ENCODE data around the gene MAGEA2B. TPM values are rescaled to one million over a fixed set of nuclear protein-coding genes. Genes with fewer than 3 reads are reported as not detected.
"Not testable (repeated sequence)": the region's sequence is repeated elsewhere in the genome, so short reads cannot be mapped to it uniquely, and the experiment has no call there.

Gene MAGEA2B
- total RNA-seq, 1 donor from 2014 or later, result not detected

DNA sequence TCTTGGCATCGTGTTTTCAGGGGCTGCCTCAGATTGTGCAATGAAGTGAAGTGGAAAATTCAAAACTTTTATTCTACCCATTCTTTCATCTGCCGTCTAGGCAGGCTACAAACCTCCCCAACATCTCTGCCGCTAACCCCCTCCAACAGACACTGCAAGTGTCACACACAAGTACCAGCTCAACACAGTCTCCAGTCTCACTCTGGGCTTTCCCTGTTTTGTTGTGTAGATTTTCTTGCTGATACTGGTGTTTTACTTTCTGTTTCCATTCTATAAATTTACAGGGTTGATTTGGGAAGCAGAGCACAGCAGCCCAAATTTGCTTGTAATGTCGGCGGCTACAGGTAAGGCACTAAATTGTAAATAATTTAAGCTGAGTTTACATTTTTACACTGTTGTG lies 40.4 kb downstream of the MAGEA2B start:
- not testable (repeated sequence) for DNase-seq (ENCODE audit: extremely low read depth, low read depth, low spot score)

DNA sequence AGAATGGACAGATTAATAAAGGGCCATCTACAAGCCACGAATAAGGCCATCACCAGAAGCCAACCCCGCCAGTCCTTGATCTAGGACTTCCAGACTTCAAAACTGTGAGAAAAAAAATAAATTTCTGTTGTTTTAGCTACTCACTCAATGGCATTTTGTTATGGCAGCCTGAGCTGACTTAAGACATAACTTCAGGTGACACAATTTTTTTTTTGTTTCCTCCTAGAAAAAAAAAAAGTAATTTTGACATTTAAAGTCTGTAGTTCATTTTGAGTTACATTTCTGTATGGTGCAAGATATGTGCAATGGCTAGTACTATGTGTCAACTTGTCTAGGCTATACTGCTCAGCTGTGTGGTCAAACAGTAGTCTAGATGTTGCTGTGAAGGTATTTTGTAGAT lies 44.5 kb downstream of the MAGEA2B start, which contains the start of gene CSAG3:
TSS of gene CSAG3 (plus strand) at position 301 of the 400 bp plus-strand sequence.
- DNase-seq (ENCODE audit: extremely low read depth, low read depth, low spot score), result not testable (repeated sequence)

DNA sequence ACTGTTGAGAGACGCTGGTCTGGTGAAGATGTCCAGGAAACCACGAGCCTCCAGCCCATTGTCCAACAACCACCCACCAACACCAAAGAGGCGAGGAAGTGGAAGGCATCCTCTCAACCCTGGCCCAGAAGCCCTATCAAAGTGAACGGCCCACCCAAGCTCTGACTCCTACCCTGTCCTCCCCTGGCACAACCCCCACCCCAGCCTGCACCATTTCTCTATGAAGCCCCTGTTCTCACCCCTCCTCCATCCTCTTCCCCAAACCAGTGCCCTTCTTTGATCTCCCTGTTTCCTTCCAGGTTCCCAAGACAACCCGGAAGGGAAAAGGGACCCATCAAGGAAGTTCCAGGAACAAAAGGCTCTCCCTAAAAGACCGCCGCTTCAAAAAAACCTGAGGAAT lies 45.1 kb downstream of the MAGEA2B start:
- DNase-seq (ENCODE audit: extremely low read depth, low read depth, low spot score), result not testable (repeated sequence)

DNA sequence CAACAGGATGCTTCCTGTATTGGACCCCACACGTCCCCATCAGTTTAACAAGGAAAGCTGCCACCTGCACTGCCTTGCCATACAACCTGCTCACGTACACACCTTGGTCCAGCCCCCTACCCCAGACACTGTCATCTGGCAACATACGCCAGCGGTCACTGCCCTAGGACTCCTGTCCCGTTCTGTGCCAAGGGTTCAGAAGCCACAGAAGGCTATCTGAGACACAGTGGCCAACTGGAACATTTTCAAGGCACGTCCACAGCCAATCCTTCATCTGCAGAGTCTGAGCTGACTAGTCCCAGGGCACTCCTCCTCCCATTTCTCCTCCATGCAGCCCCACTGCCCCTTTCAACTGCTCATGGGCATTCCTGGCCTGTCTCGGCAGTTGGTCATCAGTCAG lies 47.2 kb downstream of the MAGEA2B start:
- not testable (repeated sequence) for DNase-seq (ENCODE audit: extremely low read depth, low read depth, low spot score)

DNA sequence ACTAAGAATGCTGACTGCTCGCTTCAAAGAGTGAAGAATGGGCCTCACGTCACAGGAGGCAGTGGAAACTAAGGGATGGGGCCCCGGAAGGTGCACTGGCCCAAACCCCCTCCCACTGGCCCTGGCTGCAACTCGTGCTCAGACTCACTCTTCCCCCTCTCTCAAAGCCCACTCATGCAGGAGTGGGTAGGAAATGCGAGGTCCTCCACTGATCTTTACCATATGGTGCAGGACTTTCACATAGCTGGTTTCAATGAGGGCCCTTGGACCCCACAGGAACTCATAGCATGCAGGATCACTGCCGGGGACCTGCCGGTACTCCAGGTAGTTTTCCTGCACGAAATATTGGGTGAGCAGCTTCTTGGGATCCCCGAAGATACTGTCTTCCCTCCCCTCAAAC lies 52.1 kb downstream of the MAGEA2B start:
- DNase-seq (ENCODE audit: extremely low read depth, low read depth, low spot score), result not testable (repeated sequence)

Other genes starting within 250 kb of the MAGEA2B start
- under 0.01 TPM in 1 of 2 replicates, not detected in the other for gene GABRQ, start 76.7 kb upstream of the MAGEA2B start, total RNA-seq
- gene MAGEA3, start 15.8 kb upstream of the MAGEA2B start, total RNA-seq, result not detected in 2 replicates
- gene CSAG2, start 5.4 kb upstream of the MAGEA2B start, total RNA-seq, result not detected in 2 replicates
- gene CSAG1, start 19.1 kb downstream of the MAGEA2B start, total RNA-seq, result not detected in 2 replicates
- gene MAGEA12, start 19.1 kb downstream of the MAGEA2B start, total RNA-seq, result not detected in 2 replicates
- gene MAGEA2, start 39.2 kb downstream of the MAGEA2B start, total RNA-seq, result not detected in 2 replicates
- not detected in 2 replicates for gene CSAG3, start 44.6 kb downstream of the MAGEA2B start, total RNA-seq
- gene MAGEA6, start 55.1 kb downstream of the MAGEA2B start, total RNA-seq, result not detected in 2 replicates
- 24.7 and 40.7 TPM in 2 replicates for gene CETN2, start 116.1 kb downstream of the MAGEA2B start, total RNA-seq
- gene NSDHL, start 116.4 kb downstream of the MAGEA2B start, total RNA-seq, result 21.5 and 23.4 TPM in 2 replicates
- 9.4 and 20.9 TPM in 2 replicates for gene ZNF185, start 183.4 kb downstream of the MAGEA2B start, total RNA-seq

Data from glomerular endothelial cell (primary cell).